ENCODE data around the gene ALAS1. TPM values are rescaled to one million over a fixed set of nuclear protein-coding genes. Genes with fewer than 3 reads are reported as not detected.

ALAS1 gene
- total and polyA plus RNA-seq, 9 of the 15 experiments (the other 6 are each of a cell fraction or from before 2014, with no cell fraction given): 21.4 to 49.5 (median 34.4) TPM

- Histone ChIP-seq H2AFZ (ENCODE audit: low read depth, low read length) (0 out of 2 replicates have a peak overlapping the region, but pooled peaks have one; percentile 5), H3K27ac (ENCODE audit: extremely low read depth, low read depth, low read length) (no peak overlapping the region), H3K4me2 (ENCODE audit: insufficient read depth, low read length) (peak overlapping the region; percentile 17; the same call in 1 of the 2 replicates), H3K9me3 (replicated peaks; ENCODE audit: control insufficient read depth, insufficient read depth, low read depth, low read length) (no peaks in the 10 kb centered on the region), H3K79me2 (ENCODE audit: control insufficient read depth, insufficient read depth, low read length) (no peaks in the 10 kb centered on the region), H3K27me3 (ENCODE audit: control insufficient read depth in 2 of 2, insufficient read depth in 2 of 2, low read length in 2 of 2) (no peaks in the 10 kb centered on the region), H3K9me1 (ENCODE audit: control insufficient read depth, insufficient read depth, low read length) (no peaks in the 10 kb centered on the region), H3K36me3 (ENCODE audit: control insufficient read depth, insufficient read depth, low read length) (no peaks in the 10 kb centered on the region), H4K20me1 (replicated peaks; ENCODE audit: control insufficient read depth, insufficient read depth, low read length) (no peaks in the 10 kb centered on the region), H3K9ac (ENCODE audit: insufficient read depth in 1 of 2, low read depth in 2 of 2, low read length in 2 of 2) (peak overlapping the region in 1 of 2 experiments; percentile 57; a peak in 2 of 4 replicates), H3K4me3 (no peak overlapping the region), H3K4me1 (replicated peaks in 1 of 2; ENCODE audit: control insufficient read depth in 2 of 2, insufficient read depth in 2 of 2, low read length in 2 of 2) (peaks cover 8 to 23% of the 10 kb centered on the region in 2 experiments; a peak in 4 of 5 replicates)
- in situ Hi-C loops (cut with MboI): no loop called here
- WGBS (ENCODE audit: insufficient coverage, low coverage, missing lambda C conversion rate): 12% methylated on average over 6 of the region's 9 CpGs
- no TSS peak for BruUV-seq (replicated peaks)
- DNase-seq (ENCODE audit: extremely low read depth in 1 of 4, low spot score in 3 of 4): peak in 1 of 4 experiments; percentile 52
- POLR2A ChIA-PET: interaction anchor here (0.6 to 1.0 kb wide), 6 partner anchors 12 to 179 kb away, joined by 3 to 4 read pairs (median 3); partner anchors contain the start of gene RPL29
- CTCF ChIA-PET (ENCODE audit: low intra/inter-chr PET ratio): no interaction called here
- peak; percentile 78 for ATAC-seq
- no peak for FAIRE-seq
- intact Hi-C loops (cut with micrococcal nuclease): no loop called here
- TF ChIP-seq HNRNPL (IDR thresholded peaks at IDR 0.05; ENCODE audit: low read depth, low read length): no peak
- no peak for TF ChIP-seq HEY1 (CRISPR knock-in tag; IDR thresholded peaks at IDR 0.05; ENCODE audit: borderline replicate concordance)
- no peak for TF ChIP-seq ZNF347 (CRISPR knock-in tag; IDR thresholded peaks at IDR 0.05; ENCODE audit: low read depth)
- TF ChIP-seq CREBBP (IDR thresholded peaks at IDR 0.05; ENCODE audit: low read depth, low read length): no peak
- 0 out of 2 replicates have a peak, but pooled peaks have one; percentile 5 for TF ChIP-seq JUND (IDR thresholded peaks at IDR 0.05; ENCODE audit: borderline replicate concordance, low read depth, low read length)
- TF ChIP-seq JUND (tag; IDR thresholded peaks at IDR 0.05; ENCODE audit: borderline replicate concordance, low read depth, low read length): no peak
- TF ChIP-seq ATF6 (CRISPR knock-in tag; IDR thresholded peaks at IDR 0.05): no peak
- no peak for TF ChIP-seq ZNF507 (tag; conservative IDR thresholded peaks at IDR 0.05)
- TF ChIP-seq HCFC1 (IDR thresholded peaks at IDR 0.05; ENCODE audit: low read depth, low read length): no peak
- no peak for TF ChIP-seq BMI1 (IDR thresholded peaks at IDR 0.05; ENCODE audit: low read length)
- TF ChIP-seq ZNF165 (CRISPR knock-in tag; IDR thresholded peaks at IDR 0.05; ENCODE audit: borderline replicate concordance): no peak
- TF ChIP-seq ZNF41 (CRISPR knock-in tag; conservative IDR thresholded peaks at IDR 0.05): no peak
- no peak for TF ChIP-seq HMG20B (CRISPR knock-in tag; IDR thresholded peaks at IDR 0.05)
- TF ChIP-seq CGGBP1 (CRISPR knock-in tag; IDR thresholded peaks at IDR 0.05): no peak
- TF ChIP-seq BRF1 (IDR thresholded peaks at IDR 0.05; ENCODE audit: borderline replicate concordance, extremely low read depth, insufficient read length): no peak
- no peak for TF ChIP-seq ZNF232 (CRISPR knock-in tag; IDR thresholded peaks at IDR 0.05)
- TF ChIP-seq PHTF2 (CRISPR knock-in tag; IDR thresholded peaks at IDR 0.05): no peak
- peak; percentile 41; the same call in 1 of the 2 replicates for TF ChIP-seq SMARCA5 (IDR thresholded peaks at IDR 0.05)
- TF ChIP-seq U2AF1 (optimal IDR thresholded peaks at IDR 0.05; ENCODE audit: low read depth, low read length): no peak
- TF ChIP-seq BRCA1 (IDR thresholded peaks at IDR 0.05): no peak
- no peak for TF ChIP-seq BRCA1 (CRISPR knock-in tag; IDR thresholded peaks at IDR 0.05)
- TF ChIP-seq ZNF316 (IDR thresholded peaks at IDR 0.05): peak; percentile 95
- no peak for TF ChIP-seq PHF21A (IDR thresholded peaks at IDR 0.05; ENCODE audit: borderline replicate concordance, low read depth)
- no peak for TF ChIP-seq MLX (CRISPR knock-in tag; conservative IDR thresholded peaks at IDR 0.05)
Measured at GRCh38 chr3:52174896-52175295, 23.1 kb upstream of the ALAS1 start.

Measured in K562 (cell line).